GM12875 (cell line): ENCODE results near the gene AKR7A2.

Experiments used
- H3K4me3 ChIP-seq: one replicate; pipeline ENCODE4 v1.5.1; 2011; ENCODE audit warnings: low read depth, low read length, control low read depth
- CTCF ChIP-seq: IDR thresholded peaks from 2 replicates; pipeline ENCODE4 v1.5.1; 2011; ENCODE audit warnings: low read depth, mild to moderate bottlenecking, control low read depth, inconsistent platforms, low read length, moderate library complexity, borderline replicate concordance; ENCODE audit not compliant: insufficient read depth

AKR7A2 gene

GRCh38 chr1:19254416-19254815, 57.5 kb downstream of the AKR7A2 start:
- TF ChIP-seq CTCF: no peak
- no peak overlapping the region for H3K4me3 ChIP-seq
